Uterus (tissue), 4 donors: ENCODE results near the gene KIF26B. TPM values are rescaled to one million over a fixed set of nuclear protein-coding genes. Genes with fewer than 3 reads are reported as not detected.

ENCODE experiments used
- DNase-seq, 2 donors: peaks; one replicate each; pipeline ENCODE4 v3.0.0-alpha.2; 2019 to 2020
- H3K27ac ChIP-seq, 2 donors: fragments of 200-600 bp; sonication (generic); 1 replicate in 1 of 2; 2 replicates in 1 of 2; pipeline ENCODE4 v1.5.1; 2016 to 2018
- H3K27me3 ChIP-seq, 2 donors: fragments of 200-600 bp; sonication (generic); one replicate each; pipeline ENCODE4 v1.5.1; 2018 to 2019; ENCODE audit warnings: control low read depth in 1 of 2
- H3K36me3 ChIP-seq, 2 donors: fragments of 200-600 bp; sonication (generic); one replicate each; pipeline ENCODE4 v1.5.1; 2019; ENCODE audit warnings: control low read depth in 1 of 2
- H3K4me1 ChIP-seq, 2 donors: fragments of 200-600 bp; sonication (generic); one replicate each; pipeline ENCODE4 v1.5.1; 2018 to 2019; ENCODE audit warnings: control low read depth in 1 of 2
- H3K4me3 ChIP-seq, 2 donors: fragments of 200-600 bp; sonication (generic); 1 replicate in 1 of 2; 2 replicates in 1 of 2; pipeline ENCODE4 v1.5.1; 2018 to 2019; ENCODE audit warnings: mild to moderate bottlenecking in 1 of 2
- H3K9me3 ChIP-seq, 2 donors: fragments of 200-600 bp; sonication (generic); one replicate each; pipeline ENCODE4 v1.5.1; 2019; ENCODE audit warnings: control low read depth in 1 of 2
- CTCF ChIP-seq, 4 experiments: fragments of 200-600 bp in 2 of 4; fragments of 450-650 bp in 2 of 4; sonication (generic) in 2 of 4; IDR thresholded peaks; one replicate each; pipeline ENCODE4 v1.5.1; 2016 to 2019; ENCODE audit warnings: antibody characterized with exemption in 4 of 4, mild to moderate bottlenecking in 2 of 4, moderate library complexity in 1 of 4
- POLR2A ChIP-seq, 2 donors: fragments of 450-650 bp; IDR thresholded peaks; one replicate each; pipeline ENCODE4 v1.6.1; 2016; ENCODE audit warnings: antibody characterized with exemption in 2 of 2, mild to moderate bottlenecking in 1 of 2, moderate library complexity in 1 of 2
- intact Hi-C: fragments of 100-400 bp; cut with DNase I; formaldehyde crosslinking; loops from one replicate; pipeline ENCODE4 v1.15.1; 2023; ENCODE audit warnings: low total_unique reads
- total RNA-seq, 4 donors: library from RNA; depleted of rRNA in 3 of 4; stranded (reverse); fragments of >200 nt in 3 of 4; gene quantifications; one replicate each; pipeline versions ENCODE4 v1.1.0 to v1.2.4, GENCODE V29; 2014 to 2023
- donor health status: DM: yes; HTN: yes; CAD: no.

The KIF26B gene
- total RNA-seq, 4 donors from 2014 or later: 0.27 to 17.4 (median 1.3) TPM; not detected in 1

- Histone ChIP-seq H3K27ac (no peak overlapping the region), H3K4me1 (no peaks in the 10 kb centered on the region), H3K36me3 (no peaks in the 10 kb centered on the region), H3K27me3 (no peaks in the 10 kb centered on the region), H3K4me3 (no peak overlapping the region), H3K9me3 (no peaks in the 10 kb centered on the region)
- intact Hi-C loops: no loop called here
- no peak for DNase-seq
- TF ChIP-seq CTCF (IDR thresholded peaks at IDR 0.05): no peak
- TF ChIP-seq POLR2A (IDR thresholded peaks at IDR 0.05): no peak
Observed at GRCh38 chr1:245168906-245169305, 14.1 kb downstream of the KIF26B start.

- intact Hi-C loops: no loop called here
- Histone ChIP-seq H3K27me3 (no peaks in the 10 kb centered on the region), H3K36me3 (no peaks in the 10 kb centered on the region), H3K4me1 (no peaks in the 10 kb centered on the region), H3K27ac (no peak overlapping the region), H3K4me3 (no peak overlapping the region), H3K9me3 (no peaks in the 10 kb centered on the region)
- TF ChIP-seq CTCF (IDR thresholded peaks at IDR 0.05) (no peak), POLR2A (IDR thresholded peaks at IDR 0.05) (no peak)
- no peak for DNase-seq
Observed at GRCh38 chr1:245169376-245169775, 14.6 kb downstream of the KIF26B start.

GRCh38 chr1:245172026-245172425 is 17.2 kb downstream of the KIF26B start:
- TF ChIP-seq CTCF (IDR thresholded peaks at IDR 0.05): no peak
- TF ChIP-seq POLR2A (IDR thresholded peaks at IDR 0.05): no peak
- intact Hi-C loops: no loop called here
- no peaks in the 10 kb centered on the region for H3K36me3 ChIP-seq
- H3K4me3 ChIP-seq: no peak overlapping the region
- no peaks in the 10 kb centered on the region for H3K27me3 ChIP-seq
- H3K4me1 ChIP-seq: no peaks in the 10 kb centered on the region
- no peak overlapping the region for H3K27ac ChIP-seq
- DNase-seq: no peak
- H3K9me3 ChIP-seq: no peaks in the 10 kb centered on the region

- H3K27ac ChIP-seq: no peak overlapping the region
- H3K9me3 ChIP-seq: no peaks in the 10 kb centered on the region
- H3K4me3 ChIP-seq: no peak overlapping the region
- intact Hi-C loops: no loop called here
- TF ChIP-seq POLR2A (IDR thresholded peaks at IDR 0.05) (no peak), CTCF (IDR thresholded peaks at IDR 0.05) (no peak)
- no peak for DNase-seq
- no peaks in the 10 kb centered on the region for H3K4me1 ChIP-seq
- H3K36me3 ChIP-seq: no peaks in the 10 kb centered on the region
- H3K27me3 ChIP-seq: no peaks in the 10 kb centered on the region
Observed at GRCh38 chr1:245172829-245173228, 18.0 kb downstream of the KIF26B start.

- Histone ChIP-seq H3K9me3 (no peaks in the 10 kb centered on the region), H3K4me1 (no peaks in the 10 kb centered on the region), H3K27ac (no peak overlapping the region), H3K4me3 (no peak overlapping the region), H3K27me3 (no peaks in the 10 kb centered on the region), H3K36me3 (no peaks in the 10 kb centered on the region)
- intact Hi-C loops: no loop called here
- no peak for TF ChIP-seq CTCF (IDR thresholded peaks at IDR 0.05)
- no peak for TF ChIP-seq POLR2A (IDR thresholded peaks at IDR 0.05)
- no peak for DNase-seq
Observed at GRCh38 chr1:245173446-245174211, 18.8 kb downstream of the KIF26B start.
